ENCODE measurements around the gene FNDC3B.

DNA sequence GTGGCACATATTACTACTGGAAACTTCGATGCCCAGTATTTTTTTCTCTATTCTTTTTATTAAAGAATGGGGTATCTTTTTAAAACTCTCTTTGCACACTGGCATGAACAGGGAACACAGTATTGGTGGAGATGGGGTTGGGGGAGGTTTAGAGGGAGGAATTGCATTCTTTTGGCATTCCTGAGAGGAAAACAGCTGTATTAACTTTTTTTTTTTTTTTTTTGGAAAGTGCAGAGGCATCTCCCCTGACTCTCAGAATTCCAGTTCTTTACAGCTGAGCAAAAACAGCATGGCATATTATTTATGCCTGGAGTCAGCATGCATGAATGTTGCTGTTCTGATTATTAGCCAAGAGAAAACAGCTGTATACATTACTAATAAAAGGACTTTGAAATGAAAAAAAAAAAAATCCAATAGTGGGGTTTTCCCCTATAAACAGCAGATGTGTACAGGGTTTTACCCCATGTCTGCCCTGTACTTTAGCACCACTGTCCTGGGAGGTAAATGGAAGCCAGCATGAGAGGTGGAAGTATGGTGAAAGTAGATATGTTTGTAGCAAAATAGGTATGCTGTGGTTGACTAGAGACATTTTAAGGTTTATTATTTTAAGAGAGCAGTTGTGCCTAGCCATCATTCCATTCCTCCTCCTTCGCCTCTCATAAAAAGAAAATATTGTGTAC lies 132.2 kb downstream of the FNDC3B start:
- no peak for TF ChIP-seq CTCF (conservative IDR thresholded peaks at IDR 0.05; ENCODE audit: low read depth, low read length)
- TF ChIP-seq EZH2phosphoT487 (IDR thresholded peaks at IDR 0.05; ENCODE audit: borderline replicate concordance, low read length) = no peak
